ENCODE measurements around the gene STARD3NL. TPM values are rescaled to one million over a fixed set of nuclear protein-coding genes. Genes with fewer than 3 reads are reported as not detected.

Gene STARD3NL
- total RNA-seq, 4 donors from 2014 or later = 41.2 to 47.9 (median 43.6) TPM

DNA sequence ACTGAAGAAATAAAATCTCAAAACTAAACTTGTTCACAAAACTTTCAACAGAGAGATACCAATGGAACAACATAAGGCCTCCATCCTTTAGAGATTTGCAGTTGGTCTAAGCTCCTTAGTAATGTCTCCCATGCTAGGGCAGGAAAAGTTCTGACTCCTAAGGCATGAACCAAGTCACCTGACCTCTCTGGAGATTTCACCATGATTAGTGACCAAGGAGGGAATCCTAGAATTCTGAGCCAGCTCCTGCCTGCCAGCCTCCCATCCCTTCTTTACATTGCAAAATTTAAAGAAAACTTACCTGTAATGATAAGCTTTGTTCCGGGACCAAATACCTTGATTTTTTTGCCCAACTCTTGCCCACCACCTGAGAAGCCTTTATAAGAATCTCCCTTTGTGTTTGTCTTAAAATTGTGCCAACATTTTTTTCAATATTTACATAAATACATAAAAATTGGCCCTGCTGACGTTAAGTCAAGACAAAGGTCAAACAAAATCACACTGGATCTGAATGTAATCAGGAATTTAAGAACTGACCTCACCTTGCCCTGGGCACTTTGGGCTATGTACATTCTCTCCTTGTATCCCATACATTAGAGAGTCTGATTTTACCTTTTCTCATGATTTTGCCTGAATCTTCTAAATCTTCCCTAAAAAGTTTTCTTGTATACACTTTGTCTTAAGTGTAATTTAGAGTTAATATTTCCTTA, 95.4 kb downstream of the STARD3NL start, which contains the start of gene TARP:
Gene TARP (minus strand): TSS at position 351 of the 710 bp plus-strand sequence.
- TF ChIP-seq, protein P1, sequence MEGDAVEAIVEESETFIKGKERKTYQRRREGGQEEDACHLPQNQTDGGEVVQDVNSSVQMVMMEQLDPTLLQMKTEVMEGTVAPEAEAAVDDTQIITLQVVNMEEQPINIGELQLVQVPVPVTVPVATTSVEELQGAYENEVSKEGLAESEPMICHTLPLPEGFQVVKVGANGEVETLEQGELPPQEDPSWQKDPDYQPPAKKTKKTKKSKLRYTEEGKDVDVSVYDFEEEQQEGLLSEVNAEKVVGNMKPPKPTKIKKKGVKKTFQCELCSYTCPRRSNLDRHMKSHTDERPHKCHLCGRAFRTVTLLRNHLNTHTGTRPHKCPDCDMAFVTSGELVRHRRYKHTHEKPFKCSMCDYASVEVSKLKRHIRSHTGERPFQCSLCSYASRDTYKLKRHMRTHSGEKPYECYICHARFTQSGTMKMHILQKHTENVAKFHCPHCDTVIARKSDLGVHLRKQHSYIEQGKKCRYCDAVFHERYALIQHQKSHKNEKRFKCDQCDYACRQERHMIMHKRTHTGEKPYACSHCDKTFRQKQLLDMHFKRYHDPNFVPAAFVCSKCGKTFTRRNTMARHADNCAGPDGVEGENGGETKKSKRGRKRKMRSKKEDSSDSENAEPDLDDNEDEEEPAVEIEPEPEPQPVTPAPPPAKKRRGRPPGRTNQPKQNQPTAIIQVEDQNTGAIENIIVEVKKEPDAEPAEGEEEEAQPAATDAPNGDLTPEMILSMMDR (IDR thresholded peaks at IDR 0.05) = no peak
- ATAC-seq (ENCODE audit: low FRiP score) (no peak), DNase-seq (ENCODE audit: low spot score) (no peak)

- ATAC-seq (ENCODE audit: low FRiP score) = no peak
- DNase-seq (ENCODE audit: low spot score) = no peak
- TF ChIP-seq, protein P1 (IDR thresholded peaks at IDR 0.05) = no peak
Measured at GRCh38 chr7:38274486-38274885, 96.4 kb downstream of the STARD3NL start.

GRCh38 chr7:38274927-38275620, 97.0 kb downstream of the STARD3NL start:
- TF ChIP-seq, protein P1 (IDR thresholded peaks at IDR 0.05) = no peak
- DNase-seq (ENCODE audit: low spot score) = no peak
- ATAC-seq (ENCODE audit: low FRiP score) = no peak

DNA sequence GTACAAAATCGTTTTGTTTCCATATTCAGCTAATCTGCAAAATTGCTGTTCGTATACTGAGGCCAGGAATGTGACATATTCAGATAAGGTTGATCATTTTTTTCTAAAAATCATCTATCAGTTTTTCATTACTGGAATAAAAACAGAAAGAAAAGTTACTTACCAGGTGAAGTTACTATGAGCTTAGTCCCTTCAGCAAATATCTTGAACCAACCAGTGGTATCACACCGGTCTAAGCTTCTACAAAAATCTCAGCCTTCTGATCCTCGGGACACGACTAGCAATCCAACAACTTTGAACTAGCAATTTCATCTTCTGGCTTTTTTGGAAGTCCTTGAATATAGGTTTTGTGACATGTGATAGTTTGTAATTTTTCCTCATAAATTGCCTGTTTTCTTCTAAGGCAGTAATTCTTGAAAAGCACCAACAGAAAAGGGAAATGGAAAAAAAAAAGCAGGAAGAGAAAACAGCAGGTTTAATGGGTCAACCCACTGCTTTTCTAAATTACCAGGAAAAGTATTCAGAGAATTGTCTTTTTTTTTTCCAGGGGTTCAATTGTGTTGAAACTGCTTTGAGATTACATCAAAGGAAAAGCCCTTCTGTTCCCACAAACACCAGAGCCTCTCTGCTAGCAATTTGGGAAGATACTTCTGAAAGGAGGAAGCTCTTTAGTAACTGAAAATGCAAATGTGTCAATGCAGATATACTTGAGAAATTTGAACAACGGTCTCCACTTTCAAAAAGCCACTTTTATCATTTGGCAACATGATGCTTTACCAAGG, 98.2 kb downstream of the STARD3NL start:
- ATAC-seq (ENCODE audit: low FRiP score) (no peak), DNase-seq (ENCODE audit: low spot score) (no peak)
- TF ChIP-seq, protein P1 (IDR thresholded peaks at IDR 0.05) = no peak

GRCh38 chr7:38280000-38280399, 102.0 kb downstream of the STARD3NL start:
- ATAC-seq (ENCODE audit: low FRiP score) = no peak
- DNase-seq (ENCODE audit: low spot score) = no peak
- TF ChIP-seq, protein P1 (IDR thresholded peaks at IDR 0.05) = no peak

Small RNAs within 50 kb of the gene (small RNA-seq; reads per million reads assigned to genes)
- gene TRGJ1 = not detected
- not detected for gene TRGJ2
- gene TRGJP = not detected
- not detected for gene TRGJP1
- gene TRGJP2 = not detected
